GM18511 (cell line): ENCODE results near the gene ASTN1.

Experiments used
- ATAC-seq: cut with Tn5 transposase; IDR thresholded peaks from one replicate; pipeline ENCODE4 v1.9.1; 2021; ENCODE audit warnings: mild to moderate bottlenecking, moderate library complexity; ENCODE audit not compliant: unreplicated experiment

Gene ASTN1

DNA sequence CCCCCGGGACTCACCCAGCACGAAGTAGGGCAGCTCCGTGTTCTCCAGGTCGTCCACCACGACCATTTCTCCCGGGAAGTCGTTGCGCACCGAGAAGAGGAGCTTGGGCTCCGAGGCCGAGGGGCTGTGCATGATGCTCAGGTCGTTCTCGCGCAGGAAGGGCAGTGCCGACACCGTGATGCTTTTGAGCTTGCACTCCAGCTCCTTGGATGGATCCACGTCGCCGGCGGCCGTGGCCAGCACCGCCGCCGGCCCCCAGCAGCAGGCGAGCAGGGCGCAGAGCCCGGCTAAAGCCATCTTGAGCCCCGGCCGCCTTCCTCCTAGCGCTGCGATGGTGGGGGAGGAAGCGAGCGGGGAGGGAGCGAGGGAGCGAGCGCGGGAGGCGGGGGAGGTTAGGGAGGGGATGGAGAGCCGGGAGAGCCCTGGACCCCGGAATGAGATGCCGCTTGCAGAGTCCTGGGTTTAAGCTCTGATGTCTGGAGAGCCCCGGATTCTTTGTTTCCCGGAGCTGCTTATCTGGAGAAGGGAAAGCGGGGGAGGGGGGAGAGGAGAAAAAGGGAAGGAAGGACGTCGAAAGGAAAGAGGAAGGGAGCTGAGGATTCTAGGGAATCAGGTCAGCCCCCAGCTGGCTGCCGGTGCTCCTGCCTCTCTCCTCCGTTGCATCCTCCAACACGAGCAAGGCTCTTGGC, at the start of gene ASTN1:
Gene ASTN1, minus strand, starts transcription at position 333 of the 689 bp plus-strand sequence. Its CDS starts 36 bp downstream, at position 297.
- ATAC-seq, result no peak

- ATAC-seq, result no peak
These were observed 46.7 kb upstream of the ASTN1 start for GRCh38 chr1:177211231-177211630.

- ATAC-seq, result no peak
These were observed 45.6 kb upstream of the ASTN1 start for GRCh38 chr1:177210071-177210470.

DNA sequence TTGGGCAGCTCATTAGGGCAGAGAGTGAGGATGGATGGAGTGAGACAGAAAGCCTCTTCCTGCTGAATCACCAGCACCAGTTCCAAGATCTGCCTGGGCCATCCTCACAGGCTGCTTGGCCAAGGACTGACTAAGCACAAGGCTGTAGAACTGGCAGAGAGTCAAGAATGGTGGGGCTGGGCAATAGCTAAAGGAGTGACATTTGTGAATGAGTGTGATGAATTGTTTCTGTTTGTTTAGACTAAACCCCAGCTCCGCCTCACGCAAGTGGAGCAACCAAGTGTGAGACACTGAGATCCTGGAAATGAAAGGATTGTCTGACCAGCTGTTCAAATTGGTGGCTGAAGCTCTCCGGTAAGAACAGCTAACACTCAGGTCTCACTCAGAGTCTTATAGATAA, 44.8 kb upstream of the ASTN1 start:
- no peak for ATAC-seq

GRCh38 chr1:177208920-177209319, 44.4 kb upstream of the ASTN1 start:
- ATAC-seq, result no peak

DNA sequence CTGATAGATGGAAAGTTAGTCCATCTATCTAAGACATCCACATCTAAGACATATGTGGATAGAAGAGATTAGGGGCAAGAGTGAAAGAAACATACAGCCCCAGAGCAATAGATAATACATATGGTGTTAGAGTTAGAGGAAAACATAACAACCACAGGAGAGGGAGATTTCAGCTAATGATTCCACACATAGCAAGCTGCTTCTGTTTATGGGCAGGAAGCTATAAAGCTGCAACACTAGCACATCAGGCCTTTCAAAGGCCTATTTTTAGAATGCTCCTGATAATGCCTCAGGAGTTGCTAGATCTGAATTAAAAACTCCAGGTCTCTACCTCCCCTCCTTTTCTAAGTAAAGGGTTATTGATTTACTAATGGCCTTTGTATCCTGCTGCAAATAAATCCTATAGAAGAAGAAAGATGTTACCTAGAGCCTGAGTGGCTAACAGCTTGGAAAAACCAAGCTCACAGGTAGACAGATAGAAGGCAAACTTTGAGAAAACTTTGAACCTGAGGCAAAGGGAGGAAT, 42.4 kb upstream of the ASTN1 start:
- ATAC-seq, result no peak

DNA sequence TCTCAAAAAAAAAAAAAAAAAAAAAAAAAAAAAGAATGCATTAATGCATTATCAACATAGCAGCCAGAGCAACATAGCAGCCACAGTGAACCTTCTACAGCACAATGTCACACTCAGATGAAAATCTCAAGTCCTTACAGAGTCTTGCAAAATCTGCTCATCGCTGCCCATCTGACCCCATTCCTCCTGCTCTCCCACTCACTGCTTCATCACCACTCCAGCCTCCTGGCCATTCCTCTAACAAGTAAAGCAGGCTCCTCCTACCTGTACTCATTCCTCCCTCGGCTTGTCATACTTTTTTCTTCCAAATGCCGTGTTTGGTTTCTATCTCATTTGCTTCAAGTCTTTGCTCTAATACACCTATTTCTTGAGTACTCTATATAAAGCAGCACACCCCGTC, 35.8 kb upstream of the ASTN1 start:
- no peak for ATAC-seq

- ATAC-seq, result no peak
These were observed 33.7 kb upstream of the ASTN1 start for GRCh38 chr1:177198243-177198642.

DNA sequence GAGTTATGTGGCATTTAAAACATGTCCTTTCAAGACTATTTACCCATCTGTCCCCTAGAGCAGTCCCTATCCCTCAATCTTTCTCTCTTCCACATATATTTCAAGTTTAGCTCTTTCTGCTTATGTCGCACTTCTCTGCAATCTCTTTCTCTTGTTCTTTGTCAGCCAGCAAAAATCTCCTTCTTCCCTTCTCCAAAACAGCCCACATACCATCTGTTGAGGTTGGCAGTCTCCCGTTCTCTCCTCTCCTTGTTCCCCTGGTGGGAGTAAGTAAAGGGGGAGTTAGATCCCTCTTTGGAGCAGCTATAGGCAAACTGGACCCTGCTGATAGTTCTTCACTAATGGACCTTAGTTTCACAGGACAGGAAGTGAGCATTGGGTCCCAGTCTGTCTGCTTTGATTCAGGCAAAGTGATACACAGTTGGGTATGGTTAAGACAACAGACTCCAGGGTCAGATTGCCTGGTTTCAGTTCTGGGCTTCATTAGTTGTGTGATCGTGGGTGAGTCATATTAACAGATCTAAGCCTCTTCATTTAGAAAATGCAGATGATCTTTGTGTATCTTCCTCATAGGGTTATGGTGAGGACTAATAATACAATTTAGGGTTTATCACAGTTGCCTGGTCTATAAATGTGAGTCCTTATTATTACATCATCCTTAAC, 25.9 kb upstream of the ASTN1 start:
- ATAC-seq, result no peak

DNA sequence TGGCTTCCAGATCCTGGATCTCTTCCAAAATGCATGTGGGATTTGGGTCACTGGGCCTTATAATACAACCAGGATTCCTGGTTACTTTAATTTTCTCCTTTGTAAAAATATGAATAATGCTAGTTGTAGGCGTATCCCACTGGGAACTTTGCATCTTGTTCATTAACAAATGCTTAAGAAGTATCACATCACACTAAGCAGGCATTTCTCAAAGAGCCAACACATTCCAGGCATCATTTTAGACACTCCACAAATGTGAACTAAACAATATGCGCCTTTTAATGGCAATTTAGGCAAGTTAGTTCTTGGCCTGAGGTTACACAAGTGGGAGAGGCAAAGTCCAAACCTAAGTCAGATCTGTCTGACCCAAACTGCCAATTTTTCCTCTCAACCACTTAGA, 22.1 kb upstream of the ASTN1 start:
- ATAC-seq, result no peak

- no peak for ATAC-seq
These were observed 20.7 kb upstream of the ASTN1 start for GRCh38 chr1:177185209-177185608.

DNA sequence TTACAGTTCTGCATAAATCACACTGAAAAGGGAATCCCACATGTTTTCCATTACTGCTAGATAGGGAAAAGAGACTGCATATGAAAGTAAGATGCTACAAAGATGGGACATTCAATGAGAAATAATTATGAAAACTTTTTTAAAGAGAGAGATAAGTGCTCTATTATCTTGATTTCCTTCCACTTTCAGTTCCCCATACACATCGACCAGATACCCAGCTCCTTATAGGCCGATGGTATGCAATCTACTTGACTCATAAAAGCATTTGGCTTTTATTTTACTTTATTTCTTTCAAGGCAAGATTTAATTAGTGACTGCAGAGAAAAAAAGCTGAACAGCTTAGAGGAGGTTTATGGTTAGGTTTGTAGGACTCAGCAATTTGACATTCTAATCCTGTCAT, 19.3 kb upstream of the ASTN1 start:
- no peak for ATAC-seq

DNA sequence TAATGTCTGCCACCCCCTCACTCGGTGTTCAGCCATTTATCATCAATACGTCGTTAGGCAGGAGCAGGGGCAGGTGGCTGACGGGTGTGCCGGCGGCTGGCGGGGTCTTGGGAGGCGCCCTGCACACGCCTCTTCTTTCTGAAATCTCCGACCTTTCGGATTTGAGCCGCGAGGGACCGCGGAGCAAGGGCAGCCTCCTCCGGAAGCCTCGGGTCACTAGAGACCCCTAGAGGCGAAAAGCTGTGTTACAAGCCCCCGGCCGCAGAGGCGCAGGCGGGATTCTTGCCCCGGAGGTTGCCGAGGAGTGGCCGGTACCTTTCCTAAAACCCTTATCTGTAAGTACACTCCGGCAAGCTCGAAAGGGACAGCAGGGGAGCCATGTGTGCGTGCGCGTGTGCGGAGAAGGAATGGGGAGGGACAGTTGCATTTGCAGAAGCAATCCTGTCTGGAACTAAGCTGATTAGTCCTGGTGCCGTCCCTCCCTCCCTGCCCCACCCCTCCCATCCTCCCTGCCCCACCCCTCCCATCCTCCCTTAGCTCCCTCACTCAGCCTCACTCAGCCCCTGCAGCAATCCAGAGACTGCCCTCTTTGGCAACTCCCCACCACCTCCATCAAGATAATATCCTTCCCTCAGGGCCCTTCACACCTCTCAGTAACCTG, 17.2 kb upstream of the ASTN1 start:
- peak; percentile 97 for ATAC-seq

DNA sequence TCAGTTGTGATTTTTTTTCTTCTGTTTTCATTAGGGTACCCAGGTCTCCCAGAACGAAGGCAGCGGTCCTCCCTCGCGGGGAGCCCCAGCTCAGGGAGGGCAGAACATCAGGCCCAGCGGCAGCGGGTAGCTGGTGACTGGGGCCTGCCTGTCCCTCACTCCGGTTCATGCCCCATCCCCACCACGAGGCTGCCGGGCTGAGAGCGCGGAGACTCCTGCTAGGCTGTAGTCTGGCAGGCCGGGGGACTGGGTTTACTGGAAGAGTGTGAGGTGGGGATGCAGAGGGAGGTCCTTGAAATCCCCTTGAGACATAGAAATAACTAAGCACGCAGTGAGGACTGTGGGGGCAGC, 16.7 kb upstream of the ASTN1 start:
- peak; percentile 26 for ATAC-seq

GRCh38 chr1:177174921-177175634, 10.6 kb upstream of the ASTN1 start:
- no peak for ATAC-seq

- no peak for ATAC-seq
These were observed 9.5 kb upstream of the ASTN1 start for GRCh38 chr1:177173976-177174375.

DNA sequence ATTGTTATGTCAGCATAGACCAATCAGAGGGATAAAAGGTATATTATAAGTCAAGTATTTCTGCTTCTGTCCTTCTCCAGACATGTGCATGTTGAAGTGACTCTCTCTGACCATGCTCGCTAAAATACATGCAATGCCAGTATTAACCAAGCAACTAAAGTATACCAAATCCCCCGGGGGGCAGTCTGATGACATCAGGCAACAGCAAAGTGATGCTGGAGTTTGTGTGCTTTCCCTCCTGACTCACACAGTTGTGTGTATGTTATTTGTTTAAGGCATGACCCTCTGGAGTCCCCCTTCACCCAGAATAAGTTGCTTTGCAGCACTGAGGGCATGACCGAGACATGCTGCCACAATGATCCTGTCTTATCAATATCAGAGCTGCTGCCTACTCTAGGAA, 8.4 kb upstream of the ASTN1 start:
- ATAC-seq, result no peak

- no peak for ATAC-seq
These were observed 7.8 kb upstream of the ASTN1 start for GRCh38 chr1:177172272-177172671.

DNA sequence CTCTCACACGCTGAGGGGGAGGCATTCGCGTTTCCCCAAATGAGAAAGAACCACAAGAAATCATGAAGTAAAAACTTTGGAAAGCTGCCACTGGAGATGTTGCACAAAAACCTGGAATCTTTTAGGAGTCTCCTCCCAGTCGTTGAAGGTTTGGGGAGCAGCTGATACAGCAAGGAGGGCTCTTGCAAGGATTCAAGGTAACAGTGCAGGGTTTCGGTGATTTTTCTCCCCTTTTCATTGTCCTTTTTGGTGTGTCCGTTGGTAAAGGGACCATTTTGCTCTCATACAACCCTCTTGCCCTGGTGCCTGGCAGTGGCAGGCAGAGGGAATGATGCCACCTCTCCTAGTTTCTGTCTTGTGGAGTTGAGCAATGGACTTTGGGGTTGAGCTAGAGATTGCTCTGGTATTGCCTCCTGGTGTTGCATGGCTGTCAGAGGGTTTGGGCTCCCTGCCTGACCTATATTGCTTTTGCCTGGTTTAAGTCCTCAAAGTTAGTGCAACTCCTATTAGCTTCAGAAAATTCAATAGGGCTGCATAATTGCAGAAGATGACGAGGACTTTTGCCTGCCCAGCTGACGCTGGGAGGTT, 7.1 kb upstream of the ASTN1 start:
- no peak for ATAC-seq

DNA sequence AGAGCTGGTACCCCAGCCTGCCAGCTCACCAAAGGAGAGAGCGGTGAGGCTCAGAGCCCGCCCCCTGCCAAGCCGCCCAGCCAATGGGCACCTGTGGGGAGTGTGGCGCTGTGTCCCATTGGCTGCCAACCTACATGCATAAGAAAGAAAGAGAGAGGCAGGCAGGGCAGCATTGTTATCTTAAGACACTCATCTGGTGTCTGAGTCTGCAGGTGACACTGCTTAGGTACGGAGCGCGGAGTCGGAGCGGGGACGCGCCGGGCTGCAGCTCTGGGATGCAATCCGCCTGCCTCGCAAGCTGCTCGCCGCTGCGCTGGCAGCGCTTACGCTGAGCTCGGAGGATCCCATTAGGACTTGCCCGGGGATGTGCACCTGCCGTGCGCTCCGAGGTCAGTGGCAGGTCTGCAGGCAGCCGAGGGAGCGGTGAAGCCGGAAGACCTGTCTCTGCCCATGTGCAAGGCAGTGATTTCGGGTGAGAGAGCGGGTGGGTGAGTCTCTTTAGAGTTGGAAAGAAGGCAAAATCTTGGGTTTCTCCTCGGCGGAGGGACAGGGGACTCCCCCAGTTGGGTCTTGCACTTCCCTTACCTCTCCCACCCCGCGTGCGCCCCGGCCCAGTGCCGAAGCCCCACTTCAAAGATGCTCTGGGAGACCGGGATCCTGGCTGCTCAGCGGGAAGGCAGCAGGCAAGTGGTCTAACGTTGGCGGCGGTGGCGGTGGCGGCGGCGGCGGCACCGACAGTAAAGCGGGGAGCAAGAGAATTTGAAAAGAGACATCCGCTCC, 6.4 kb upstream of the ASTN1 start, which contains the start of gene BRINP2:
Gene BRINP2, plus strand, starts transcription at position 203 of the 780 bp plus-strand sequence. CDS start 58,919 bp downstream, outside the sequence.
- ATAC-seq, result no peak
